Activated naive CD4-positive, alpha-beta T cell treated with anti-CD3 and anti-CD28 coated beads, Interleukin-2, amount 50 U/mL, for 16 hours (primary cell): Measurements from ENCODE around the gene DEPDC5.

Source experiments
- DNase-seq: peaks from one replicate; pipeline ENCODE4 v3.0.0-alpha.2; 2020

DEPDC5 gene

DNA sequence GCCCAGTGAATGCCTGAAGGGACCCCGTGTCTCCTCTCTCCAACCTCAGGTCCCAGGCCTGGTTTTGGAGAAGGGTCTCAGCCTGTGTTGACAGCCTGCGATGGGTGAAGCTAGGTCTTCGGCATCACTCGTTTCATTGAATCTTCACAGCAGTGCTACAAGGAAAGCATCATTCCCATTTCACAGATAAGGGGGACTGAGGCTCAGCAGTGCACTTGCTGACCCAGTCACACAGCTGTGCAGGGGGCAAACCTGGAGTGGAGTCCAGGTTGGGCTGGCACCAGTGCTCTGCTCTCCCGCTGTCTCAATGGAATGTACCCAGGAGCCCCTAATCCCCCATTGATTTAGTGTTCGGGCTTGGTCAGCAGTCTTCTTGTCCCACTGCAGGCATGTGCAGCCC, 179.6 kb downstream of the DEPDC5 start:
- DNase-seq = no peak

GRCh38 chr22:31933816-31934482, 180.1 kb downstream of the DEPDC5 start:
- DNase-seq = no peak

DNA sequence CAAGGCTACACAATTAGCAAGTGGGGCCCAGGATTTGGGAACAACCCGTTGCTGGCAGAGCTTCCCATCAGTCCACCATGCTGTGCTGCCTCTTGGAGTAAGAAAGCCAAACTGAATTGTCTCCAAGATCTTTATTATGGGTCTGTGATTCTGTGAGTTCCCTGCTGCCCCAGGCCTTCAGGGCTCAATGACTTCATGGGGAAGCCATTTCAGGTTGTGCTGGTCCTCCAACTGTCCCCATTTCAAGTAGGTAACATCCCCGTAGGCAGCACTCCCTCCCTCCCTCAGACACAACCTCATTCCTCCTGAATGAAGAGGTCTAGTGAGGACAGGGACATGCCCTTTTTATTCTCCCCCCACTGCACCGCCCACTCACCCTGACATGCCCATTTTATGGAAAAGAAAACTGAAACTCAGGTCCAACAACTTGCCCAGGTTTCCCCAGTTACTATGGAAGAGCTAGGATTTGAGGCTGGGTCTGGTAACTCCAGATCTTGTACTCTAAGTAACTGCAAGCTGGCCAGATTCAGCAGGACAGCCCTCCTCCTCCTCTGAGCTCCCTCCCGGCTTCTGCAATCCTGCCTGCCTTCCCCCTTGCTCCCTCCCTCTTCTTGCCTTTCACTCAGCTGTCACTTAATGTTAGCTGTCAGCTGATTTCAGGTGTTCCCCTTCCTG, 182.3 kb downstream of the DEPDC5 start:
- no peak for DNase-seq

DNA sequence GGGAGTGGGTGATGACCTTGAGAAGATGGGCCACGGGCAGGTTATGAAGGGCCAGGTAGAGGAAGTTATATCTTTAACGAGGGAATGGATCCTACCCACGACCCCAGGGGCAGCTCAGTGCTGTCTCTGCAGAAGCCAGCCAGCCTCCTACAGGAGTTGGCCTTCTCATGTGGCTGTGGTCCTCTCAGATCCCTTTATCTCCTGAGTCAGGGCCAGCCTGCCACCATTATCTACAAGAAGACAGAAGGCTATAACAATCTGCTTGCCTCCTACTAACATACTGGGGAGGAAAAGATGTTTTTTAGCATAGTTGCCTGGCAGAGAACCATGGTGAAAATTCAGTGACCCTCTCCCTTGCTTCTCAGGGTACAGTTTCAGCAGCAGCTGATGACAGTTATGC, 183.5 kb downstream of the DEPDC5 start:
- no peak for DNase-seq

DNA sequence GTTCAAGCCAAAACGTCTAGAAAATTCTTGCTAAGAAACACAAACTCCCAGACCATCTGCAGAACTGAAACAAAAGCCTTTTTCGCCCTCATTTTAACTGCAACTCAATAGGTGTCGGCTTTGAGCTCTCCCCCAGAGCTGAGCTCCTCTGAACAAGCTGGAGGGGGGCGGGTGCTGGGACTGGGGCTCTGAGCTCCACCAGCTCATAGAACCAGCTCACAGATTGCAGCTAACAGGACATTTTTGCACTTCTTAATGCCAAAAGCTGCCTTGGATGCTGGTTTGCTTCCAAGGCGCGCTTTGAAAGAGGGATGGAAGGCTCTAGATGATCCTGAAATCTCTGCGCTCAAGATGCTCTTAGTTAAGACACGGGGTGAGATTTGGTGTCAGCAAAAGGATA, 184.5 kb downstream of the DEPDC5 start:
- DNase-seq = no peak

DNA sequence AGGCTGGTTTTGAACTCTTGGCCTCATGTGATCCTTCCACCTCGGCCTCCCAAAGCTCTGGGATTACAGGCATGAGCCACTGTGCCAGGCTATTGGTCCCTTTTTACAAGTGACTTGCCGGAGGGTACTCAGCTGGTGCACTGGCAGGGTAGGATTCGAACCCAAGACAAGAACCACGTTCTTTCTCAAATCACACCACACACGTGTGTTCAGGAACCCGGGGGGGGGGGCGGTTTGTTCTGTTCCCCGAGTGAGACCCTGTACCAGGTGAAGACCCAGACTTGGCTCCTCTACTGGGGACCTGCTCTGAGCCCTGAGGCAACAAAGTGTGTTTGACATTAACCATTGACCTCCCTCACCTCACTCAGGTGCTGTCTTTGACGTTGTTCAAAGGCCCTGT, 186.7 kb downstream of the DEPDC5 start:
- DNase-seq = no peak

DNA sequence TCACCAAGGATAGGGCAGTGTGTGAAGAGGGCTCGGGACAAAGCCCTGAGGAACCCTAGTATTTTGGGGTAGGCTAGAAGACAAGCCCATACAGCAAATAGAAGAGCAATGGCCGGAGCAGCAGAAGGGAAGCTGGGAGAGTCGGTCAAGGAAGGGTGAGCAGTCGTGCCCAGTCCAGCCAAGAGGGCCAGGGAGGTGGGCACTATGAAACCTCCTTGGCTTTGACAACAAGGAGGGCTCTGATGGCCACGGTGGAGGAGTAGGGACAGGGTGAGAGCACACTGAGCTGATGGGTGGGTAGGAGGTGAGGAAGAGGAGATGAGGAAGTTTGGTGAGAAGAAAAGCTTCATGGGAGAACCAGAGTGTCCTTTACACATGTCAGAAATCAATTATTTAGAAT, 188.3 kb downstream of the DEPDC5 start:
- DNase-seq = no peak

- no peak for DNase-seq
These were observed 189.6 kb downstream of the DEPDC5 start for GRCh38 chr22:31943206-31943977.

- peak; percentile 84 for DNase-seq
These were observed 190.3 kb downstream of the DEPDC5 start, which contains the start of gene YWHAH for GRCh38 chr22:31943978-31944699. YWHAH (plus strand) TSS chr22:31944535; CDS start chr22:31944734, 199 bp downstream.

DNA sequence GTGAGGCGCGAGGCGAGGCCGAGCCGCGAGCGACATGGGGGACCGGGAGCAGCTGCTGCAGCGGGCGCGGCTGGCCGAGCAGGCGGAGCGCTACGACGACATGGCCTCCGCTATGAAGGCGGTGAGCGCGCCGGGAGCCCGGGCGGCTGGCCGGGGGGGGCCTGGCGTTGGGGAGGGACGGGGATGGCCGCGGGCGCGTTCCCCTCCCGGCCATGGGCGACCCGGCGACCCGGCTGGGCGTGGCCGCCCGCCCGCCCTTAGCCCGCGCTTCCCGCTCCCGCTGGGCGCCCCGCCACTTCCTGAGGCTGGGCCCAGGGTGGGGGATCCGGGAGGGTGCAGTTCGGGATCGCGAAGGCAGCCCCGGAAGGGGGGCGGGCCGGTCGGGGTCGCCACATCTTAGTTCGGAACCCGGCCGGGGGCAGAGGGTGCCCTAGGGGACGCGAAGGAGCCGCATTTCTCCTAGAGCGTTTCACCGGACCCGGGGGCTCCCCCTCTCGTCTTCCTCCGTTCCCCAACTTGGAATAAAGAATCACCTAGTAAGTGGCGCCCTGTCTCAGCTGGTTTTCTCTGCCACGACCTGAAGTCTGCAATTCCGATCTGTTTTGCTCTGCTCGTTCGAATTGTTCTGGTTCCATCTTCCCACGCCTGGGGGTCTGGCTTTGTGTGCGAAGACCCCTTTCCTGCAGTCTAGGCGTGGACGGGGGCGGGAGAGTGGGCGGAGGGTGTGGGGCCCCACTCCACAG, 191.1 kb downstream of the DEPDC5 start:
- peak; percentile 54 for DNase-seq

- no peak for DNase-seq
These were observed 191.6 kb downstream of the DEPDC5 start for GRCh38 chr22:31945443-31945855.

- no peak for DNase-seq
These were observed 192.3 kb downstream of the DEPDC5 start for GRCh38 chr22:31945971-31946680.

- DNase-seq = no peak
These were observed 193.5 kb downstream of the DEPDC5 start for GRCh38 chr22:31947296-31947695.

- no peak for DNase-seq
These were observed 194.2 kb downstream of the DEPDC5 start for GRCh38 chr22:31948002-31948401.

GRCh38 chr22:31950226-31950625, 196.4 kb downstream of the DEPDC5 start:
- DNase-seq = no peak

DNA sequence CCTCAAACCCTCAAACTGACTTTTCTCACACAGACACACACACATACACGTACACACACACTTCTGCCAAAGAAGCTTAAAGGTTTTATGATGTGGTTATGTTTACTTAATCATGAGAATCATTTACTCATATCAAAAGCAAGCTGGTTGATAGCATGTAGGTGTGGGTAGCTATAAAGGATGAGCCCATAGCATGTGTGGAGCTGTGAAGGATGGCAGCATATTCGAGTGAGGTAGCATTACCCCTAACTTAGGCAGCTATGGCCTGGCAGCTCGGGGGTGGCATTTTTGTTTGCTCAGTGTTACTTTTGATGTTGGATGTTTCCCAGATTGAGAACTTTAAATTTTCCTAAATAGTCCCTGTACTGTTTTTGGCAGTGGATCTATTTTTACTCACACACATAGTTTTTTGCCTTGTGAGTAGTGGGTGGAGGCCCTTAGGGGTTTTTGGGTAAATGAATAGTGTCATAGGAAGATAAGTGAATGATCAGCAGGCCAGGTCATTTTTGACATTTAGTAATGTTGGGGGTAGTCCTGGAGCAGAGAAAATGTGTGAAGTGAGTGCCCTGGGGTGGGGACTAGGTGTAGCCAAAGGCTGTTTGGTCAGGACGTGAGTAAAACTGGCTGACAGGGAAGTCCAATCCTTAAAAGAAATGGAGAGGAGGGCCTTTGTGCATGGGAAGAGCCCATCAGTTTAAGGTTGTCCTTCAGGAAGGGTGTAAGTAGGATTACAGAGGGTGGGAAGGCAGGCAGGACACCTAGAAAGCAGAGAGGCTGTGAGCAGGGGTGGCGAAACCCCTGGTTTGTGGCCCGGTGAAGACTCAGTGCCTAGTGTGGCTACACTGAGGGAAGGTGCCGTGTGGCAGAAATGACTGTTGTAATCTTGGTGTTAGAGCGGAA, 197.6 kb downstream of the DEPDC5 start:
- DNase-seq = no peak

DNA sequence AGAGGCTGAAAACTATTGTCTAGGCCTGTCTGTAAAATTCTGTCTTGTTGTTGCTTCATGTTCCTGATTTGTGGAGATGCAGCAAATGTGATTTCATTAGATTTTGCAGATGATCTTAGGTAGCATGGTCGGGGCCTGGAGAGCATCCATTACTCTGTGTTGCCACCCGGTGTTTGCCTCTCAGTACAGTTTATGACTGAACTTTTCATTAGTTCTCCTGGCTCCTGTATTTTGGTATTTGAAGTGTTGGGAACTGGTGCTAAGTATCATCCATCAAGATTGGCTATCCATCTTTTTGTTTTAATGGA, 198.2 kb downstream of the DEPDC5 start:
- no peak for DNase-seq

DNA sequence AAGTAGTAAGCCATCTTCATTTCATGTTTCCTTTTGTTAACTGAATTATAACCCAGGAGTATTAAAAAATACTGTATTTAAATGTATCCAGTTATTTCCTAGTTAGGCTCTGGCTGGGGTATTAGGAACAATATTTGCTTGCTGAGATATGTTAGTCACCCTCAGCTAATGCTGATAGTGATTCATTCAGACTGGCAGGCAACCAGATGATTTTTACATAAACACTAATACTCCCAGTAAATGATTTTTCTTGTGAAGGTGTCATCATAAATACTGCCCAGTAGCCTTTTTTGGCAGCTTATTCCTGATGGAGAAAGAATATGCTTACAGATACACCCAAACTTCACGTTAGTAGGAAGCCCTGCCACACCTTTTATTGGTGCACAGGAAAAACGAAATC, 198.7 kb downstream of the DEPDC5 start:
- no peak for DNase-seq

- DNase-seq = no peak
These were observed 199.4 kb downstream of the DEPDC5 start for GRCh38 chr22:31953261-31953660.

GRCh38 chr22:31954535-31955523, 201.0 kb downstream of the DEPDC5 start:
- DNase-seq = no peak
